GM13976 (cell line): ENCODE results near the gene RMRP.

Experiments
- DNase-seq: peaks from one replicate; pipeline ENCODE4 v3.0.0; 2012; ENCODE audit warnings: low spot score
- in situ Hi-C: fragments of 300-500 bp; cut with MboI; formaldehyde crosslinking; loops from one replicate; pipeline ENCODE4 v1.12.0; 2022; ENCODE audit warnings: low sequenced_read_pairs, mixed read lengths, inconsistent platforms; ENCODE audit not compliant: unreplicated experiment
- TF ChIP-seq, protein P1 (sequence below): IDR thresholded peaks from 2 replicates; pipeline ENCODE4 v1.5.1; 2012; ENCODE audit warnings: borderline replicate concordance, mild to moderate bottlenecking; ENCODE audit not compliant: insufficient read depth; ENCODE audit errors: extremely low read depth, missing control alignments, control extremely low read depth

The RMRP gene

DNA sequence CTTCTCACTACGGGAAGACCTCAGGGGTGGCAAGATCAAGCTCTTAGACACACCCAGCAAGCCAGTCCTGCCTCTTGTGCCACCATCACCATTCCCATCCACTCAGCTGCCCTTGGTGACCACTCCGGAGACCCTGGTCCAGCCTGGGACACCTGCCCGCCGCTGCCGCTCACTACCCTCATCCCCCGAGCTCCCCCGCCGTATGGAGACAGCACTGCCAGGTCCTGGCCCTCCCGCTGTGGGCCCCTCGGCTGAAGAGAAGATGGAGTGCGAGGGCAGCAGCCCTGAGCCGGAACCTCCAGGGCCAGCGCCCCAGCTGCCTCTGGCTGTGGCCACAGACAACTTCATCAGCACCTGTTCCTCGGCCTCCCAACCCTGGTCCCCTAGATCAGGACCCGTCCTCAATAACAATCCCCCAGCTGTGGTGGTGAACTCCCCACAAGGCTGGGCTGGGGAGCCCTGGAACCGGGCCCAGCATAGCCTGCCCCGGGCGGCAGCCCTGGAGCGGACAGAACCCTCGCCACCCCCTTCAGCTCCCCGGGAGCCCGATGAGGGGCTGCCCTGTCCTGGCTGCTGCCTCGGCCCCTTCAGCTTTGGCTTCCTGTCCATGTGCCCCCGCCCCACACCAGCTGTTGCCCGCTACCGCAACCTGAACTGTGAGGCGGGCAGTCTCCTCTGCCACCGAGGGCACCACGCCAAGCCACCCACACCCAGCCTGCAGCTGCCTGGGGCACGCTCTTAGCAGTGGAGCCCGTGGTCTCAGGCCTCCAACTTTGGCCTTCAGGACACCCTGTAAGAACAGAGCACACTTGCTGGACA, 48.6 kb downstream of the RMRP start:
- in situ Hi-C loops, result no loop called here
- no peak for DNase-seq

DNA sequence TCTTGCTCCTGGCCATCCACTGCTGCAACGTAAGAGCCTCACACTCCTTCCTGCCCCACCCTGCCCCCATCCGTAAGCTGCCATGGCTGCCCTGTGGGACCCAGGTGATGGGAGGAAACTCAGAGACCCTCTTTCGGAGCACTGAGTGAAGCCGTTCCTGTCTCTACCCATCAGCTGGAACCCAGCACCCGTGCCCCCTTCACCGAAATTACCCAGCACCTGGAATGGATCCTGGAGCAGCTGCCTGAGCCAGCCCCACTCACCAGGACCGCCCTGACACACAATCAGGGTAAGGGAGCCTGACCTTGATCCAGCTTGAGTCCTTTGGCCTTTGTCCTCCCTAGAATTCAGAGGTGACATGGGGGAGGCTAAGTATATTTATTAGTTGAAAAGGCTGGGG, 49.6 kb downstream of the RMRP start:
- in situ Hi-C loops, result no loop called here
- no peak for DNase-seq
- TF ChIP-seq, protein P1, sequence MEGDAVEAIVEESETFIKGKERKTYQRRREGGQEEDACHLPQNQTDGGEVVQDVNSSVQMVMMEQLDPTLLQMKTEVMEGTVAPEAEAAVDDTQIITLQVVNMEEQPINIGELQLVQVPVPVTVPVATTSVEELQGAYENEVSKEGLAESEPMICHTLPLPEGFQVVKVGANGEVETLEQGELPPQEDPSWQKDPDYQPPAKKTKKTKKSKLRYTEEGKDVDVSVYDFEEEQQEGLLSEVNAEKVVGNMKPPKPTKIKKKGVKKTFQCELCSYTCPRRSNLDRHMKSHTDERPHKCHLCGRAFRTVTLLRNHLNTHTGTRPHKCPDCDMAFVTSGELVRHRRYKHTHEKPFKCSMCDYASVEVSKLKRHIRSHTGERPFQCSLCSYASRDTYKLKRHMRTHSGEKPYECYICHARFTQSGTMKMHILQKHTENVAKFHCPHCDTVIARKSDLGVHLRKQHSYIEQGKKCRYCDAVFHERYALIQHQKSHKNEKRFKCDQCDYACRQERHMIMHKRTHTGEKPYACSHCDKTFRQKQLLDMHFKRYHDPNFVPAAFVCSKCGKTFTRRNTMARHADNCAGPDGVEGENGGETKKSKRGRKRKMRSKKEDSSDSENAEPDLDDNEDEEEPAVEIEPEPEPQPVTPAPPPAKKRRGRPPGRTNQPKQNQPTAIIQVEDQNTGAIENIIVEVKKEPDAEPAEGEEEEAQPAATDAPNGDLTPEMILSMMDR, result no peak

More for the DNA sequence above, 48.6 kb downstream of the RMRP start:
- TF ChIP-seq, protein P1, result no peak
